Neutrophil (primary cell): ENCODE measurements around the gene CACNA1F.

Experiments used
- H3K27ac ChIP-seq: fragments of 200-600 bp; sonication (generic); 2 replicates; pipeline ENCODE4 v1.5.1; 2016; ENCODE audit warnings: mild to moderate bottlenecking, moderate library complexity
- H3K27me3 ChIP-seq: fragments of 200-600 bp; sonication (generic); 2 replicates; pipeline ENCODE4 v1.6.0; 2016; ENCODE audit warnings: mild to moderate bottlenecking
- H3K36me3 ChIP-seq: fragments of 200-600 bp; sonication (generic); 2 replicates; pipeline ENCODE4 v1.5.1; 2017
- H3K4me1 ChIP-seq, 2 experiments: fragments of 200-600 bp in 1 of 2; sonication (generic) in 1 of 2; 1 replicate in 1 of 2; 2 replicates in 1 of 2; pipeline versions ENCODE4 v1.5.1 to v1.6.1; 2013 to 2016; ENCODE audit warnings: low read depth in 1 of 2, low read length in 1 of 2, mild to moderate bottlenecking in 1 of 2, moderate library complexity in 1 of 2; ENCODE audit not compliant: control insufficient read depth in 1 of 2, insufficient read depth in 1 of 2
- H3K4me3 ChIP-seq, 2 experiments: fragments of 200-600 bp in 1 of 2; sonication (generic) in 1 of 2; 1 replicate in 1 of 2; 2 replicates in 1 of 2; pipeline ENCODE4 v1.5.1; 2013 to 2016; ENCODE audit warnings: low read depth in 1 of 2, low read length in 1 of 2, mild to moderate bottlenecking in 1 of 2, moderate library complexity in 1 of 2
- H3K9me3 ChIP-seq: fragments of 200-600 bp; sonication (generic); 2 replicates; pipeline ENCODE4 v1.5.1; 2016
- TF ChIP-seq, protein P1 (sequence below): fragments of 200-600 bp; sonication (generic); IDR thresholded peaks from 2 replicates; pipeline ENCODE4 v1.5.1; 2016; ENCODE audit warnings: antibody characterized with exemption

Gene CACNA1F

GRCh38 chrX:49205443-49205842 lies 27.7 kb downstream of the CACNA1F start:
- no peaks in the 10 kb centered on the region for H3K36me3 ChIP-seq
- H3K4me3 ChIP-seq = no peak overlapping the region
- peaks cover 0 to 2% of the 10 kb centered on the region in 2 experiments for H3K4me1 ChIP-seq
- no peaks in the 10 kb centered on the region for H3K9me3 ChIP-seq
- H3K27me3 ChIP-seq = no peaks in the 10 kb centered on the region
- no peak overlapping the region for H3K27ac ChIP-seq
- TF ChIP-seq, protein P1, sequence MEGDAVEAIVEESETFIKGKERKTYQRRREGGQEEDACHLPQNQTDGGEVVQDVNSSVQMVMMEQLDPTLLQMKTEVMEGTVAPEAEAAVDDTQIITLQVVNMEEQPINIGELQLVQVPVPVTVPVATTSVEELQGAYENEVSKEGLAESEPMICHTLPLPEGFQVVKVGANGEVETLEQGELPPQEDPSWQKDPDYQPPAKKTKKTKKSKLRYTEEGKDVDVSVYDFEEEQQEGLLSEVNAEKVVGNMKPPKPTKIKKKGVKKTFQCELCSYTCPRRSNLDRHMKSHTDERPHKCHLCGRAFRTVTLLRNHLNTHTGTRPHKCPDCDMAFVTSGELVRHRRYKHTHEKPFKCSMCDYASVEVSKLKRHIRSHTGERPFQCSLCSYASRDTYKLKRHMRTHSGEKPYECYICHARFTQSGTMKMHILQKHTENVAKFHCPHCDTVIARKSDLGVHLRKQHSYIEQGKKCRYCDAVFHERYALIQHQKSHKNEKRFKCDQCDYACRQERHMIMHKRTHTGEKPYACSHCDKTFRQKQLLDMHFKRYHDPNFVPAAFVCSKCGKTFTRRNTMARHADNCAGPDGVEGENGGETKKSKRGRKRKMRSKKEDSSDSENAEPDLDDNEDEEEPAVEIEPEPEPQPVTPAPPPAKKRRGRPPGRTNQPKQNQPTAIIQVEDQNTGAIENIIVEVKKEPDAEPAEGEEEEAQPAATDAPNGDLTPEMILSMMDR = no peak

- Histone ChIP-seq H3K4me1 (peaks cover 0 to 9% of the 10 kb centered on the region in 2 experiments), H3K36me3 (no peaks in the 10 kb centered on the region), H3K9me3 (no peaks in the 10 kb centered on the region), H3K27me3 (peaks cover 7% of the 10 kb centered on the region), H3K27ac (no peak overlapping the region), H3K4me3 (no peak overlapping the region)
- TF ChIP-seq, protein P1 = no peak
Observed at GRCh38 chrX:49204709-49205108, 28.4 kb downstream of the CACNA1F start.

GRCh38 chrX:49204017-49204416 lies 29.1 kb downstream of the CACNA1F start:
- Histone ChIP-seq H3K4me3 (no peak overlapping the region), H3K9me3 (no peaks in the 10 kb centered on the region), H3K27me3 (peaks cover 14% of the 10 kb centered on the region), H3K27ac (no peak overlapping the region), H3K36me3 (no peaks in the 10 kb centered on the region), H3K4me1 (peaks cover 0 to 9% of the 10 kb centered on the region in 2 experiments)
- TF ChIP-seq, protein P1 = no peak

GRCh38 chrX:49203536-49203935 lies 29.6 kb downstream of the CACNA1F start:
- H3K4me3 ChIP-seq = no peak overlapping the region
- TF ChIP-seq, protein P1 = no peak
- H3K27me3 ChIP-seq = peaks cover 18% of the 10 kb centered on the region
- H3K4me1 ChIP-seq = peaks cover 0 to 9% of the 10 kb centered on the region in 2 experiments
- no peaks in the 10 kb centered on the region for H3K9me3 ChIP-seq
- H3K27ac ChIP-seq = no peak overlapping the region
- no peaks in the 10 kb centered on the region for H3K36me3 ChIP-seq

DNA sequence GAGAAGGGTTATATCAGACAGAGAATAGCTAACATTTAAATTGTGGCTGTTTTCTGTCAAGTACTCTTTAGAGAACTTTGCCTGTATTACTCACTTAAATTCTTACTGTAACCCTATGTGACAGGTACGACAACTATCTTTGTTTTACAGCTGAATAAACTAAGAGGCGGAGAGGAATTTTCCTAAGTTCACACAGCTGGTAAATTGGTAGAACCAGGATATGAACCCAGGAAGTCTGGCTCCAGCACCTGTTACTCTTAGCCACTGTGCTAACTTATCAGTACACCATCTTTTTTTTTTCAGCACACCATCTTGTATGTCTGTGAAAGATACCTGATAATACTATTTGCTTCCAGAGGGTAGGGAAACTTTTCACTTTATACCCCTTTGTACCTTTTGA lies 31.1 kb downstream of the CACNA1F start:
- peaks cover 0 to 9% of the 10 kb centered on the region in 2 experiments for H3K4me1 ChIP-seq
- H3K9me3 ChIP-seq = no peaks in the 10 kb centered on the region
- no peak overlapping the region for H3K27ac ChIP-seq
- no peak overlapping the region for H3K4me3 ChIP-seq
- TF ChIP-seq, protein P1 = no peak
- H3K36me3 ChIP-seq = no peaks in the 10 kb centered on the region
- H3K27me3 ChIP-seq = peaks cover 29% of the 10 kb centered on the region
